Measurements from ENCODE around the gene SEMA6B. TPM values are rescaled to one million over a fixed set of nuclear protein-coding genes. Genes with fewer than 3 reads are reported as not detected.

The SEMA6B gene
- total and polyA plus RNA-seq, 7 donors = 2.3 to 11.7 (median 7.1) TPM

DNA sequence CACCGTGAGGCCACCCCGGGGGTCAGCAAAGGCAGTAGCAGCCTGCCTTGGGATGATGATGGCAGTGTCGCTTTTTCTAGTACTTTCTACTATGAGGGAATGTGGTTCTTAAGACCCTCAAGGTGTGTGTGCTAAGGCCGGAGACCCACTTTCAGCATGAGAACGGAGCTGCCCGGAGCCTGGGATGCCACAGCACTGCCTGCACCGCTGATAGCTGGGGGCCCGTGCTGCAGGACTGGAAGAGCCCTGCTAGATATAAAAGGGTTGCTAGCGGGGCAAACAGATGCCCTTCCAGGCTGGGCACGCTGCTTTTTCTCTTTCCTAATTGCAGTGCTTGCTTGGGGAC is 55.7 kb downstream of the SEMA6B start:
- H3K4me3 ChIP-seq = no peak overlapping the region
- H3K27me3 ChIP-seq (ENCODE audit: insufficient read depth in 3 of 3, low read length in 2 of 3) = no peaks in the 10 kb centered on the region
- intact Hi-C loops (cut with DNase I) = no loop called here
- H3K4me1 ChIP-seq = peaks cover 16% of the 10 kb centered on the region
- no peak for ATAC-seq
- H3K27ac ChIP-seq = no peak overlapping the region
- H3K9me3 ChIP-seq = no peaks in the 10 kb centered on the region
- TF ChIP-seq, protein P1, sequence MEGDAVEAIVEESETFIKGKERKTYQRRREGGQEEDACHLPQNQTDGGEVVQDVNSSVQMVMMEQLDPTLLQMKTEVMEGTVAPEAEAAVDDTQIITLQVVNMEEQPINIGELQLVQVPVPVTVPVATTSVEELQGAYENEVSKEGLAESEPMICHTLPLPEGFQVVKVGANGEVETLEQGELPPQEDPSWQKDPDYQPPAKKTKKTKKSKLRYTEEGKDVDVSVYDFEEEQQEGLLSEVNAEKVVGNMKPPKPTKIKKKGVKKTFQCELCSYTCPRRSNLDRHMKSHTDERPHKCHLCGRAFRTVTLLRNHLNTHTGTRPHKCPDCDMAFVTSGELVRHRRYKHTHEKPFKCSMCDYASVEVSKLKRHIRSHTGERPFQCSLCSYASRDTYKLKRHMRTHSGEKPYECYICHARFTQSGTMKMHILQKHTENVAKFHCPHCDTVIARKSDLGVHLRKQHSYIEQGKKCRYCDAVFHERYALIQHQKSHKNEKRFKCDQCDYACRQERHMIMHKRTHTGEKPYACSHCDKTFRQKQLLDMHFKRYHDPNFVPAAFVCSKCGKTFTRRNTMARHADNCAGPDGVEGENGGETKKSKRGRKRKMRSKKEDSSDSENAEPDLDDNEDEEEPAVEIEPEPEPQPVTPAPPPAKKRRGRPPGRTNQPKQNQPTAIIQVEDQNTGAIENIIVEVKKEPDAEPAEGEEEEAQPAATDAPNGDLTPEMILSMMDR (IDR thresholded peaks at IDR 0.05) = no peak
- peaks cover 0 to 94% of the 10 kb centered on the region in 2 donors for H3K36me3 ChIP-seq (ENCODE audit: insufficient read depth in 1 of 2, low read depth in 1 of 2)
- DNase-seq = no peak
- WGBS, 3 donors = 52 to 78% (median 59%) methylated on average over 10 of the region's 10 CpGs

DNA sequence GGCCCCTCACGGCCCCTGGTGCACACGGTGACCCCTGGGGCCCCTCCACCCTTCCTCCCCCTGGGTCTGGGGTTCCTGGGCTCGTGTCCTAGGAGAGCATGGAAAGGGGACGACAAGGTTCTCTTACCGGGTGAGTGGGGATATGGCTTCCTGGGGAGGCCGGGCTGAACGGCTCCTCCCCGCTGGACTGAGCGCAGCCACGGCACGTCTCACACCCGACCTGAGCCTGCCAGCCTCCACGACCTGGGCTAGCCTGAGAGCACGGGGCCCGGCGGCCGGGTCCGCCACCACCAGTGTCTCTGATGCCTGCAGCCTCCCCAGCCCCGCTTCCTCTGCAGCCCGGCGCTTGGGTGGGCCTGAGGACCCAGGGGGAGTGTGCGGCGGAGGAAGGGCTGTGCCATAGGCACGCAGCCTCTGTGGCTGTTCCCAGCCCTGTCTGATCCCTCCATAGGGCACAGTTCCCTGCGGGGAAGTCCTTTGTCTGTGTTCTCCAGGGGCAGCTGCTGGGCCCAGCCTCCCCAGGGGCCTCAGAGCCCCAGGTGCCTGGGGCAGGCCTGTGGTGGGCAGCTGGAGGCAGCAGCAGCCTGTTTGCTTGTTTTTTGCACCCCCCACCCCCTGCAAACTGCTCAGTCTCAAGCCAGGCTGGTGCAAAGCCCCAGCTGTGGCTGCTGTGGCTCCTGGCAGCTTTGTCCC is 56.2 kb downstream of the SEMA6B start:
- ATAC-seq (no peak), DNase-seq (peak in 1 of 2 donors; percentile 53)
- WGBS, 3 donors = 63 to 76% (median 64%) methylated on average over 12 to 25 of the region's 25 CpGs
- intact Hi-C loops (cut with DNase I) = no loop called here
- H3K4me3 ChIP-seq = no peak overlapping the region
- no peaks in the 10 kb centered on the region for H3K9me3 ChIP-seq
- H3K27me3 ChIP-seq (ENCODE audit: insufficient read depth in 3 of 3, low read length in 2 of 3) = no peaks in the 10 kb centered on the region
- peaks cover 0 to 94% of the 10 kb centered on the region in 2 donors for H3K36me3 ChIP-seq (ENCODE audit: insufficient read depth in 1 of 2, low read depth in 1 of 2)
- TF ChIP-seq, protein P1 (IDR thresholded peaks at IDR 0.05) = no peak
- H3K27ac ChIP-seq = peak overlapping the region; percentile 9
- H3K4me1 ChIP-seq = peaks cover 11% of the 10 kb centered on the region

DNA sequence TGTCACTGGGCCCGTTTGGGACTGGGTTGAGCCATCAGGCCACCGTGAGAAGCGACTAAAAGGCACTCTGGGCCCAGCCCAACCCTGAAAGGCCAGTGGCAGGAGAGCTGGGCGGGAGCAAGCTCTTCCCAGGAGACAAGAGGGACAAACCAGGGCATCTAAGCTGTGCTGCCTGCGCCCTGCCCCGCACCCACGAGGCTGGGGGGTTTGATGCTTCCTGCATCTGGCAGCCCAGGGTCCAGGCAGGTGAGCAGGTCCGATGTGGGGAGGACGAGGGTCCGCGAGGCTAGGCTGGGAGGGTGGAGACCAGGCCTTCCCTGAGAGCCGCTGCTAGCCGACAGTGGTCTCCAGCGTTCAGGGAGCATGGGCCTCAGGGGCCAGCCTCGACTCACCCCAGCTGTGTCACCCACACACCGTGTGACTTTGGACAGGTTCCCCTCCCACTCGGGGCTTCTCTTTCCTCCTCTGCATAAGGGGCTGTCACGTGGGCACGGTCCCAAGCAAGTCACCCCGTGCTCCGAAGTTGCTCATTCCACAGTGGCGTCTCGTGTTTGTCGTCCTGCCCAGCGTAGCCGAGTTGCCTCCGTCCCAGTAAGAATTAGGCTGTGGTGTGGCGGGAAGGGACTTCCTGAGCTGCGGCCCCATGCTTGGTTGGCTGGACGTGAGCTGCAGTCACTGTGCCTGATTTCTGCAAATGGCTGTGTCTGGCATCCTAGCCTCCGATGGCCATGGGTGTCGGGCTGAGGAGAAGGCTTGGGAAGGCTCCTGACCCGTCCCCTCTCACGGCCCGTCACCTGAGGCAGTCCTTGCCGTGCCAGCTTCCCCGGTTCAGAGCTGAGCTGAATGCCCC is 57.0 kb downstream of the SEMA6B start:
- intact Hi-C loops (cut with DNase I) = no loop called here
- no peak overlapping the region for H3K4me3 ChIP-seq
- WGBS, 3 donors = 59 to 82% (median 69%) methylated on average over 33 to 37 of the region's 37 CpGs
- ATAC-seq = peak in 1 of 4 donors; percentile 1
- TF ChIP-seq, protein P1 (IDR thresholded peaks at IDR 0.05) = no peak
- H3K27ac ChIP-seq = no peak overlapping the region
- H3K4me1 ChIP-seq = peaks cover 11% of the 10 kb centered on the region
- peak in 1 of 2 donors; percentile 54 for DNase-seq
- H3K36me3 ChIP-seq (ENCODE audit: insufficient read depth in 1 of 2, low read depth in 1 of 2) = peaks cover 0 to 94% of the 10 kb centered on the region in 2 donors
- H3K27me3 ChIP-seq (ENCODE audit: insufficient read depth in 3 of 3, low read length in 2 of 3) = no peaks in the 10 kb centered on the region
- no peaks in the 10 kb centered on the region for H3K9me3 ChIP-seq

DNA sequence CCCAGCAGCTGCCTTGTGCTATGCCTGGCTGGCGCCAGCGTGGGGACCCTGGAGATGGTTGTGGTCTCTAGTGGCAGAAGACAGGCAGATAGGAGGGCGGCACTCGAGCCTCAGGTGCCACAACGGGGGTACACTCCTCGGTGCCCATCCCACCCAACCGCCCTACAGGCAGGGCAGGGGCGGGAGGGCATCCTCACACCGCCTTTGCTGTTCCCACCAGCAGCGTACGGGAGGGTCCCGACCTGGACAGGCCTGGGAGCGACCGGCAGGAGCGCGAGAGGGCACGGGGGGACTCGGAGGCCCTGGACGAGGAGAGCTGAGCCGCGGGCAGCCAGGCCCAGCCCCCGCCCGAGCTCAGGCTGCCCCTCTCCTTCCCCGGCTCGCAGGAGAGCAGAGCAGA is 57.8 kb downstream of the SEMA6B start:
- DNase-seq = no peak
- peak in 1 of 4 donors; percentile 1 for ATAC-seq
- TF ChIP-seq, protein P1 (IDR thresholded peaks at IDR 0.05) = no peak
- Histone ChIP-seq H3K4me1 (peaks cover 11% of the 10 kb centered on the region), H3K27ac (peak overlapping the region; percentile 36), H3K27me3 (ENCODE audit: insufficient read depth in 3 of 3, low read length in 2 of 3) (no peaks in the 10 kb centered on the region), H3K36me3 (ENCODE audit: insufficient read depth in 1 of 2, low read depth in 1 of 2) (peaks cover 0 to 94% of the 10 kb centered on the region in 2 donors), H3K9me3 (no peaks in the 10 kb centered on the region), H3K4me3 (no peak overlapping the region)
- WGBS, 3 donors = 65 to 86% (median 76%) methylated on average over 24 to 25 of the region's 25 CpGs
- intact Hi-C loops (cut with DNase I) = no loop called here

All from psoas muscle (tissue), 8 donors.